GM19239 (cell line): ENCODE measurements around the gene MTERF1.
"Not testable (repeated sequence)": the region's sequence is repeated elsewhere in the genome, so short reads cannot be mapped to it uniquely, and the experiment has no call there.

Experiments used
- DNase-seq: peaks from one replicate; pipeline ENCODE4 v3.0.0; 2011; ENCODE audit warnings: low spot score; ENCODE audit not compliant: insufficient read length
- FAIRE-seq: peaks from 2 replicates; lab custom pipeline; 2011; peaks lifted over from hg19 to GRCh38; lab: Jason Lieb, UNC

The MTERF1 gene

GRCh38 chr7:91880413-91881241 is at the start of gene MTERF1:
MTERF1 (minus strand) TSS chr7:91880702; CDS start chr7:91880083, 619 bp downstream.
- FAIRE-seq (peak; percentile 99), DNase-seq (peak; percentile 77)

GRCh38 chr7:91929463-91929862 is 49.0 kb upstream of the MTERF1 start:
- no peak for FAIRE-seq
- DNase-seq = no peak

GRCh38 chr7:91927912-91928311 is 47.4 kb upstream of the MTERF1 start:
- no peak for DNase-seq
- FAIRE-seq = no peak

DNA sequence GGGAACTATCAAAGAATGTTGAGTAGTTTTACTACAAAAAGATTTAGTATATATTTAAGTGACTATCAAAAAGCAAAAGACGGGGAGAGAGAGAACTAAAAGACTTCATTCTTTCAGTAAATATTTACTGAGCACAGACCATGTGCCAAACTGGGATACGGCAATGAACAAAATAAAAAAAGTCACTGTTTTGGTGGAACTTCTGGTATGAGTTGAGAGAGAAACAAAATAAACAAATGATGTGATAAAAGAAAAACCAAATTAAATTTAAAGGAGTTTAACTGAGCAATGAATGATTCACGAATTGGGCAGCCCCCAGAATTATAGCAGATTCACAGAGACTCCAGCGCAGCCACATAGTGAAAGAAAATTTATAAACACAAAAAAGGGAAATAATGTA is 42.4 kb upstream of the MTERF1 start:
- FAIRE-seq = no peak
- DNase-seq = no peak

DNA sequence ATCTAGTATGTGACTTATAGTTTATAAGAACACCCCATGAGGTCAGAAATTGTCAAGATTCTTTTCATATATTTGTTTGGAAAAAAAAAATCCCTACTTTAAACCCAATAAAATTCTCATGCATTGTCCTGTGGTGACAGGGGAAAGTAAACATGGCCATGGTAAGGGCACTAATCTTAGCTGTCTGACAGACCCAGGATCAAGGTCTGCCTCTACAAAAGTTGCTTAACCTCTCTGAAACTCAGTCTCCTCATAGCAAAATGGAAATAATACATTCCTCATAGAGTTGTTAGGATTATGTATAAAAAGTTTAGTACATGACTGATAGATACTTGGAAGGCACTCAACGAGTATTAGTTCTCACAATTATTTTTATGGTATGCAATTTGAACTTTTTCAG is 37.9 kb upstream of the MTERF1 start:
- DNase-seq = no peak
- FAIRE-seq = no peak

DNA sequence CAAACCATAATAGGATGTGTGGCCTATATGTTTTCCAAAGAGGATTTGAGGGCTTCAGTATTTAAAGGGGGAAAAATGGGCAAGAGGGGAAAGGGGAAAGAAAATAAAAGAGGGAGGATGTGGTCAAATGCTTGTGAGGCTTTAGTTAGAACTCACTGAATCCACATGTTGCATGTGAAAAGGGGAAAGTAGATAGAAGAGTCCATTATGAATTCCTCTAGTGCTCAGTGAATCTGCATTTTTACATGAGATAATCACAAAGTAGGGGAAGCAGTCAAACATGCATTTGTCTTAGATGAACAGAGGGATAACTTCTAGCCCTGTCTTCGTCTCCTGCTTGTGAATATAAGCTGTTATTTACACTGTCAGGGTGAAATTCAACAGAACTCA is 35.5 kb upstream of the MTERF1 start:
- no peak for FAIRE-seq
- DNase-seq = no peak

DNA sequence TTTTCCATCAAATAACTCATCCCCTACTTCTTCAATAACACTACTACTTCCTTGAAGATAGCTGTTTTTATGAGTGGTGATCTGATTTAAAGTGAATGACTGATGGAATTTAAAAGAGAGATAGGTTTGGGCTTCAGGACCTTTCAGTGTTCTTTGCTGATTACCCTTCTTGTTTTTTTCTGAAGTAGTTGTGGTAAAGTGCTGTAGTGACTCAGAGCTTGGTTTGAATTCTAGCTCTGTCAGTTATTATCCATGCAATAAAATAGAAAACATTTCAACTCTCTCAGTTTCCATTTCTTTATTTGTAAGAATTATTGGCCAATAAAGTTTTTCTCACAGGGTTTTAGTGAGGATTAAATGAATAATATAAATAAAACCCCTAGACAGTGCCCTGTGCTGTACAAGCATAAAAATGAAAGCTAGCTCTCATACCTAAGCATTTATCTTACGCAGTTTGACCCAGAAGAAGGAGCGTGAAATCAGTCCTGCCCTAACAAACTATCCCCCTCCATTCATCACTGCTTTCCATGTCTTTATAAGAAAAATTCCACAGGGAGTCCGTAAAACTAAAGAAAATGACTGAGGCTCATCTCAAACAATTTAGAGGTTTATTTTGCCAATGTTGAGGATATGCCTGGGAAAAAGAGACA is 35.0 kb upstream of the MTERF1 start:
- FAIRE-seq = no peak
- no peak for DNase-seq

DNA sequence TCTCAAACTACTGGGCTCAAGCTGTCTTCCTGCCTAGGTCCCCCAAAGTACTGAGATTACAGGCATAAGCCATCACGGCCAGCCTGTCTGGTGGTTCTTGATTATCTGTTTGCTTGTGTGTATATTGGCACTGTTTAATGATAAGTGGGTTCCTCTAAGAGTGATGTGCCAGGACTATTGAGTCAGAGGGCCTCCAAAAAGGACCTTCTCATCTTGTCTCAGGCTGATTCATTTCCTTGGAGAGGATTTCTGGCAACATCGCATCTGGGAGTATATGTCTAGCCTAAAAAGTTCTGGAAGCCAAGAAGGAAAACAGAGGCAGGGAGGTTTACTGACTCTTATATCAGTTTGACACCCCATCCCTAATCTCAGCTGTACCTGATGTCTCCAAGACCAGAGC is 33.1 kb upstream of the MTERF1 start:
- DNase-seq (no peak), FAIRE-seq (no peak)

GRCh38 chr7:91912494-91912893 is 32.0 kb upstream of the MTERF1 start:
- FAIRE-seq (peak; percentile 11), DNase-seq (no peak)

GRCh38 chr7:91911121-91911520 is 30.6 kb upstream of the MTERF1 start:
- no peak for FAIRE-seq
- no peak for DNase-seq

- no peak for DNase-seq
- no peak for FAIRE-seq
These were observed 29.7 kb upstream of the MTERF1 start for GRCh38 chr7:91910171-91910570.

DNA sequence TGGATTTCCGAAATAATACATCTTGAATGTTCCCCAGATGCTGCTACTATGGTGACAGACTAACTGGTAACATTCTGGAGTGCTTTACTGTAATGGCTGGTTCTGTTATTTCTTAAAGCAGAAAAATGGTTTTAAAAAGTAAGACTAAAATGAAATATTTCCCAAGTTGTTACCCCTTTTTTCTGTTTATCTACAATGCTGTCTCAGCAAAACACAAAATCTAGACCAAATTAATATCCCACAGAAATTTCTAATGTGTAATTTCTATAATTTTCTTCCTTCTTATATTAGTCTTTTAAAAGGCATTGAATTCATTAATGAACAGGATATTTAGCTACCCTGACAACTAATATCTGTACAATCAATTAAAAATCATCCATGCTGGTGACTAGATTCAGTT is 19.1 kb upstream of the MTERF1 start:
- no peak for DNase-seq
- FAIRE-seq = no peak

- FAIRE-seq (no peak), DNase-seq (no peak)
These were observed 17.9 kb upstream of the MTERF1 start for GRCh38 chr7:91898240-91898992.

GRCh38 chr7:91894781-91895480 is 14.4 kb upstream of the MTERF1 start:
- FAIRE-seq (no peak), DNase-seq (no peak)

DNA sequence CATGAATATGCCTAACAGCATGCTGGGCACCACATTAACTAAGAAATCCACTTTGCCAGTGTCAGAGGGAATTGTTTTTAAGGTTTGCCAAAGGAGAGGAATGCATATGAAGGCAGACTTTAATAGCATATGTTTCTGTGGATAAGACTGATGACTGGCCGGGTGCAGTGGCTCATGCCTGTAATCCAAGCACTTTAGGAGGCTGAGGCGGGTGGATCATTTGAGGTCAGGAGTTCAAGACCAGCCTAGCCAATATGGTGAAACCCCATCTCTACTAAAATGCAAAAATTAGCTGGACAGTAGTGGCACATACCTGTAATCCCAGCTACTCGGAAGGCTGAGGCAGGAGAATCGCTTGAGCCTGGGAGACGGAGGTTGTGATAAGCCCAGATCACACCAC is 13.2 kb upstream of the MTERF1 start:
- DNase-seq, FAIRE-seq: not testable (repeated sequence)

- DNase-seq (no peak), FAIRE-seq (no peak)
These were observed 12.4 kb upstream of the MTERF1 start for GRCh38 chr7:91892821-91893340.

DNA sequence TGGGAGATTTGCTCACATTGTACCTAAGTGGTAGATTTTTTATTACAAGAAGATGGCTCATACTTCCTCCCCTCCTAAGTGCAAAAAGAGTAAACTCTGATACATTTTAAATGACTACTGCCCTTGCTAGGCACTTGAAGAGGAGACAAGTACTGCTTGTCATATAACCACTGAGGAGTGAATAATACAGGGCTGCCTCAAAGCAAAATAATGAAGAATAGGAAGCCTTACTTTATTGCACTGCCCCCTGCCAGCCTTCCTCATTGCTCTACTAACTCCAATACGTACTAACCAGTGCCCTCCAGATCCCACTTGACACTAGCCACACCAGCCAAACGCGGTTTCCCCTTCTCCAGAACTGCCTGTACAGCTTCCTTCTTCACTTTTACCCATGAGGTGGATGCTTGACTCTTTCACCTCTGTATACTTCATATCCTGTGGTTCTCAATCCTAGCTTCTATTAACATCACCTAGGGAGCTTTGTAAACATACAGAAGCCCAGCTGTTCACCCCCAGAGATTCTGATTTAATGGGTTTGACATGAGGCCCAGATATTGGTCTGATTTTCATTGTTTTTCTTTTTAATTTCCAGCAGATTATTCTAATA is 11.7 kb upstream of the MTERF1 start:
- no peak for DNase-seq
- FAIRE-seq = no peak

GRCh38 chr7:91888271-91889175 is 8.0 kb upstream of the MTERF1 start:
- FAIRE-seq, DNase-seq: not testable (repeated sequence)
